ENCODE results near the gene ASIP. TPM values are rescaled to one million over a fixed set of nuclear protein-coding genes. Genes with fewer than 3 reads are reported as not detected.

The ASIP gene
- total RNA-seq, 1 donor from 2014 or later: not detected

- no peak for TF ChIP-seq CTCF (IDR thresholded peaks at IDR 0.05; ENCODE audit: insufficient read depth, low read length, severe bottlenecking)
- no peak for FAIRE-seq
- no peaks in the 10 kb centered on the region for H3K36me3 ChIP-seq (ENCODE audit: control insufficient read depth, insufficient read depth, low read length)
- no peak overlapping the region for H3K4me3 ChIP-seq (ENCODE audit: low read depth, low read length)
- no peak for DNase-seq (ENCODE audit: low read depth)
- H3K27me3 ChIP-seq (ENCODE audit: control insufficient read depth, insufficient read depth, low read length): no peaks in the 10 kb centered on the region
Measured at GRCh38 chr20:34209111-34209510, 32.1 kb upstream of the ASIP start.

- no peak for DNase-seq (ENCODE audit: low read depth)
- Histone ChIP-seq H3K27me3 (ENCODE audit: control insufficient read depth, insufficient read depth, low read length) (no peaks in the 10 kb centered on the region), H3K36me3 (ENCODE audit: control insufficient read depth, insufficient read depth, low read length) (no peaks in the 10 kb centered on the region), H3K4me3 (ENCODE audit: low read depth, low read length) (no peak overlapping the region)
- FAIRE-seq: no peak
- no peak for TF ChIP-seq CTCF (IDR thresholded peaks at IDR 0.05; ENCODE audit: insufficient read depth, low read length, severe bottlenecking)
Measured at GRCh38 chr20:34210271-34210670, 31.0 kb upstream of the ASIP start.

GRCh38 chr20:34211591-34211990, 29.6 kb upstream of the ASIP start:
- Histone ChIP-seq H3K27me3 (ENCODE audit: control insufficient read depth, insufficient read depth, low read length) (no peaks in the 10 kb centered on the region), H3K4me3 (ENCODE audit: low read depth, low read length) (no peak overlapping the region), H3K36me3 (ENCODE audit: control insufficient read depth, insufficient read depth, low read length) (no peaks in the 10 kb centered on the region)
- TF ChIP-seq CTCF (IDR thresholded peaks at IDR 0.05; ENCODE audit: insufficient read depth, low read length, severe bottlenecking): no peak
- FAIRE-seq (no peak), DNase-seq (ENCODE audit: low read depth) (no peak)

GRCh38 chr20:34213213-34213612, 28.0 kb upstream of the ASIP start:
- no peaks in the 10 kb centered on the region for H3K27me3 ChIP-seq (ENCODE audit: control insufficient read depth, insufficient read depth, low read length)
- H3K36me3 ChIP-seq (ENCODE audit: control insufficient read depth, insufficient read depth, low read length): no peaks in the 10 kb centered on the region
- H3K4me3 ChIP-seq (ENCODE audit: low read depth, low read length): no peak overlapping the region
- DNase-seq (ENCODE audit: low read depth) (no peak), FAIRE-seq (no peak)
- no peak for TF ChIP-seq CTCF (IDR thresholded peaks at IDR 0.05; ENCODE audit: insufficient read depth, low read length, severe bottlenecking)

GRCh38 chr20:34215711-34216381, 25.4 kb upstream of the ASIP start:
- no peak for TF ChIP-seq CTCF (IDR thresholded peaks at IDR 0.05; ENCODE audit: insufficient read depth, low read length, severe bottlenecking)
- DNase-seq (ENCODE audit: low read depth) (peak; percentile 38), FAIRE-seq (no peak)
- no peaks in the 10 kb centered on the region for H3K36me3 ChIP-seq (ENCODE audit: control insufficient read depth, insufficient read depth, low read length)
- H3K4me3 ChIP-seq (ENCODE audit: low read depth, low read length): peak overlapping the region; percentile 31
- no peaks in the 10 kb centered on the region for H3K27me3 ChIP-seq (ENCODE audit: control insufficient read depth, insufficient read depth, low read length)

- FAIRE-seq (no peak), DNase-seq (ENCODE audit: low read depth) (no peak)
- peak overlapping the region; percentile 31 for H3K4me3 ChIP-seq (ENCODE audit: low read depth, low read length)
- no peaks in the 10 kb centered on the region for H3K36me3 ChIP-seq (ENCODE audit: control insufficient read depth, insufficient read depth, low read length)
- no peaks in the 10 kb centered on the region for H3K27me3 ChIP-seq (ENCODE audit: control insufficient read depth, insufficient read depth, low read length)
- no peak for TF ChIP-seq CTCF (IDR thresholded peaks at IDR 0.05; ENCODE audit: insufficient read depth, low read length, severe bottlenecking)
Measured at GRCh38 chr20:34216382-34216742, 24.9 kb upstream of the ASIP start.
